HEK293 (cell line): Measurements from ENCODE around the gene CREBBP.
A peak's percentile ranks its signal among the peaks of the same experiment; 100 is the strongest.

Experiments
- EGR2 ChIP-seq: fragments of 450-650 bp; formaldehyde crosslinking; IDR thresholded peaks from 2 replicates; pipeline ENCODE4 v1.5.1; 2016; ENCODE audit warnings: low read depth, missing biosample characterization, missing genetic modification characterization
- GFI1B ChIP-seq: fragments of 450-650 bp; formaldehyde crosslinking; IDR thresholded peaks from 2 replicates; pipeline ENCODE4 v1.5.1; 2016; ENCODE audit warnings: missing biosample characterization, missing genetic modification characterization
- KLF16 ChIP-seq: fragments of 450-650 bp; formaldehyde crosslinking; IDR thresholded peaks from 2 replicates; pipeline ENCODE4 v1.5.1; 2017; ENCODE audit warnings: missing biosample characterization, missing genetic modification characterization
- KLF7 ChIP-seq: fragments of 450-650 bp; formaldehyde crosslinking; IDR thresholded peaks from 2 replicates; pipeline ENCODE4 v1.5.1; 2016; ENCODE audit warnings: missing biosample characterization, missing genetic modification characterization, borderline replicate concordance
- KLF8 ChIP-seq: fragments of 450-650 bp; formaldehyde crosslinking; IDR thresholded peaks from 2 replicates; pipeline ENCODE4 v1.5.1; 2016; ENCODE audit warnings: missing biosample characterization, missing genetic modification characterization
- SP2 ChIP-seq: fragments of 450-650 bp; formaldehyde crosslinking; IDR thresholded peaks from 2 replicates; pipeline ENCODE4 v1.5.1; 2016; ENCODE audit warnings: missing biosample characterization, missing genetic modification characterization
- SP3 ChIP-seq: fragments of 450-650 bp; formaldehyde crosslinking; IDR thresholded peaks from 2 replicates; pipeline ENCODE4 v1.5.1; 2016; ENCODE audit warnings: missing biosample characterization, missing genetic modification characterization
- SP7 ChIP-seq: fragments of 450-650 bp; formaldehyde crosslinking; IDR thresholded peaks from 2 replicates; pipeline ENCODE4 v1.5.1; 2016; ENCODE audit warnings: missing biosample characterization, missing genetic modification characterization
- ZBTB11 ChIP-seq: fragments of 450-650 bp; formaldehyde crosslinking; conservative IDR thresholded peaks from 2 replicates; pipeline ENCODE4 v1.5.1; 2016; ENCODE audit warnings: low read depth, missing biosample characterization, missing genetic modification characterization
- ZBTB49 ChIP-seq: fragments of 450-650 bp; formaldehyde crosslinking; IDR thresholded peaks from 2 replicates; pipeline ENCODE4 v1.5.1; 2016; ENCODE audit warnings: missing biosample characterization, missing genetic modification characterization, low read depth
- ZEB2 ChIP-seq: fragments of 450-650 bp; formaldehyde crosslinking; IDR thresholded peaks from 2 replicates; pipeline ENCODE4 v1.5.1; 2016; ENCODE audit warnings: missing biosample characterization, missing genetic modification characterization
- ZFP41 ChIP-seq: fragments of 450-650 bp; formaldehyde crosslinking; IDR thresholded peaks from 2 replicates; pipeline ENCODE4 v1.5.1; 2016; ENCODE audit warnings: missing biosample characterization, missing genetic modification characterization, borderline replicate concordance
- ZNF121 ChIP-seq: fragments of 450-650 bp; formaldehyde crosslinking; IDR thresholded peaks from 2 replicates; pipeline ENCODE4 v1.5.1; 2016; ENCODE audit warnings: missing biosample characterization, missing genetic modification characterization
- ZNF133 ChIP-seq: fragments of 450-650 bp; formaldehyde crosslinking; IDR thresholded peaks from 2 replicates; pipeline ENCODE4 v1.5.1; 2016; ENCODE audit warnings: missing biosample characterization, missing genetic modification characterization
- ZNF140 ChIP-seq: fragments of 450-650 bp; formaldehyde crosslinking; IDR thresholded peaks from 2 replicates; pipeline ENCODE4 v1.5.1; 2016; ENCODE audit warnings: missing biosample characterization, missing genetic modification characterization
- ZNF202 ChIP-seq: fragments of 450-650 bp; formaldehyde crosslinking; IDR thresholded peaks from 2 replicates; pipeline ENCODE4 v1.5.1; 2016; ENCODE audit warnings: missing biosample characterization, missing genetic modification characterization, borderline replicate concordance
- ZNF214 ChIP-seq: fragments of 450-650 bp; formaldehyde crosslinking; IDR thresholded peaks from 2 replicates; pipeline ENCODE4 v1.5.1; 2017; ENCODE audit warnings: missing biosample characterization, mild to moderate bottlenecking, missing genetic modification characterization, borderline replicate concordance
- ZNF23 ChIP-seq: fragments of 450-650 bp; formaldehyde crosslinking; IDR thresholded peaks from 2 replicates; pipeline ENCODE4 v1.5.1; 2016; ENCODE audit warnings: missing biosample characterization, missing genetic modification characterization, borderline replicate concordance
- ZNF292 ChIP-seq: fragments of 450-650 bp; formaldehyde crosslinking; IDR thresholded peaks from 2 replicates; pipeline ENCODE4 v1.5.1; 2016; ENCODE audit warnings: low read depth, missing biosample characterization, missing genetic modification characterization, borderline replicate concordance
- ZNF426 ChIP-seq: fragments of 450-650 bp; formaldehyde crosslinking; IDR thresholded peaks from 2 replicates; pipeline ENCODE4 v1.5.1; 2017; ENCODE audit warnings: missing biosample characterization, missing genetic modification characterization, mild to moderate bottlenecking, inconsistent platforms, moderate library complexity
- ZNF473 ChIP-seq: fragments of 450-650 bp; formaldehyde crosslinking; IDR thresholded peaks from 2 replicates; pipeline ENCODE4 v1.5.1; 2017; ENCODE audit warnings: missing biosample characterization, missing genetic modification characterization
- ZNF558 ChIP-seq: fragments of 450-650 bp; formaldehyde crosslinking; IDR thresholded peaks from 2 replicates; pipeline ENCODE4 v1.5.1; 2016; ENCODE audit warnings: missing biosample characterization, missing genetic modification characterization
- ZNF596 ChIP-seq: fragments of 450-650 bp; IDR thresholded peaks from 2 replicates; pipeline ENCODE4 v1.5.0; 2018; ENCODE audit warnings: missing biosample characterization, mild to moderate bottlenecking, missing genetic modification characterization, moderate library complexity
- ZNF621 ChIP-seq: fragments of 450-650 bp; formaldehyde crosslinking; IDR thresholded peaks from 2 replicates; pipeline ENCODE4 v1.5.1; 2017; ENCODE audit warnings: missing biosample characterization, missing genetic modification characterization
- ZNF629 ChIP-seq: fragments of 450-650 bp; formaldehyde crosslinking; IDR thresholded peaks from 2 replicates; pipeline ENCODE4 v1.5.1; 2017; ENCODE audit warnings: missing biosample characterization, missing genetic modification characterization
- ZNF645 ChIP-seq: fragments of 450-650 bp; formaldehyde crosslinking; IDR thresholded peaks from 2 replicates; pipeline ENCODE4; 2016; ENCODE audit warnings: missing biosample characterization, missing genetic modification characterization
- ZNF664 ChIP-seq: fragments of 450-650 bp; formaldehyde crosslinking; IDR thresholded peaks from 2 replicates; pipeline ENCODE4 v1.5.1; 2016; ENCODE audit warnings: missing biosample characterization, missing genetic modification characterization
- ZNF707 ChIP-seq: fragments of 450-650 bp; formaldehyde crosslinking; IDR thresholded peaks from 2 replicates; pipeline ENCODE4 v1.5.1; 2016; ENCODE audit warnings: missing biosample characterization, missing genetic modification characterization
- ZNF843 ChIP-seq: fragments of 450-650 bp; formaldehyde crosslinking; IDR thresholded peaks from 2 replicates; pipeline ENCODE4 v1.5.1; 2016; ENCODE audit warnings: missing biosample characterization, missing genetic modification characterization
- ZSCAN18 ChIP-seq: fragments of 450-650 bp; formaldehyde crosslinking; IDR thresholded peaks from 2 replicates; pipeline ENCODE4 v1.5.1; 2016; ENCODE audit warnings: missing biosample characterization, missing genetic modification characterization

CREBBP gene

GRCh38 chr16:3690470-3690928 is 190.0 kb downstream of the CREBBP start (continued):
- no peak for TF ChIP-seq ZSCAN18
- no peak for TF ChIP-seq SP3 (tag by site-specific recombination)
- TF ChIP-seq SP7 (tag by site-specific recombination) = peak; percentile 63
- 0 out of 2 replicates have a peak, but pooled peaks have one; percentile 44 for TF ChIP-seq ZEB2 (tag by site-specific recombination)
- TF ChIP-seq ZNF473 (tag by site-specific recombination) = no peak
- no peak for TF ChIP-seq ZNF843 (tag by site-specific recombination)
- no peak for TF ChIP-seq KLF16 (tag by site-specific recombination)
- no peak; the same call in 1 of the 2 replicates for TF ChIP-seq KLF8
- no peak for TF ChIP-seq ZNF202 (tag by site-specific recombination)
- TF ChIP-seq ZFP41 (tag by site-specific recombination) = no peak
- TF ChIP-seq GFI1B (tag by site-specific recombination) = 0 out of 2 replicates have a peak, but pooled peaks have one; percentile 6
- no peak for TF ChIP-seq ZNF426 (tag by site-specific recombination)
- no peak for TF ChIP-seq ZNF664 (tag by site-specific recombination)
- TF ChIP-seq ZNF558 (tag by site-specific recombination) = no peak
- no peak for TF ChIP-seq ZNF121 (tag by site-specific recombination)
- no peak for TF ChIP-seq ZBTB49 (tag by site-specific recombination)
- TF ChIP-seq ZNF292 (tag by site-specific recombination) = no peak
- no peak for TF ChIP-seq ZNF214
- no peak for TF ChIP-seq EGR2 (tag by site-specific recombination)
- TF ChIP-seq ZNF629 = peak; percentile 35; the same call in 1 of the 2 replicates
- TF ChIP-seq ZNF645 (tag by site-specific recombination) = no peak
- TF ChIP-seq ZNF133 (tag by site-specific recombination) = no peak
- TF ChIP-seq ZNF707 = no peak
- no peak for TF ChIP-seq ZNF596
- TF ChIP-seq KLF7 (tag by site-specific recombination) = no peak
- no peak for TF ChIP-seq SP2 (tag by site-specific recombination)
- TF ChIP-seq ZNF23 (tag by site-specific recombination) = no peak
- TF ChIP-seq ZBTB11 = no peak
- TF ChIP-seq ZNF140 (tag by site-specific recombination) = no peak
- TF ChIP-seq ZNF621 = no peak
